Neural progenitor cell (in vitro differentiated cells): ENCODE measurements around the gene NADSYN1.

Experiments
- CTCF ChIP-seq: fragments of 200-600 bp; sonication (generic); IDR thresholded peaks from 2 replicates; pipeline ENCODE4 v1.5.1; 2017; ENCODE audit warnings: antibody characterized with exemption, mild to moderate bottlenecking
- EZH2 ChIP-seq: fragments of 200-600 bp; sonication (generic); IDR thresholded peaks from 2 replicates; pipeline ENCODE4 v1.6.1; 2017; ENCODE audit warnings: antibody characterized with exemption, mild to moderate bottlenecking, moderate library complexity

- TF ChIP-seq CTCF, result no peak
- no peak for TF ChIP-seq EZH2
These were observed 23.3 kb upstream of the NADSYN1 start for GRCh38 chr11:71429701-71430100.
